Glutamatergic neuron (in vitro differentiated cells): ENCODE measurements around the gene DIABLO. TPM values are rescaled to one million over a fixed set of nuclear protein-coding genes. Genes with fewer than 3 reads are reported as not detected.

Experiments
- DNase-seq: peaks from one replicate; pipeline ENCODE4 v3.0.0; 2022
- H3K27ac Mint-ChIP-seq: one replicate; pipeline ENCODE4 v1.8.0; 2020; ENCODE audit warnings: mild to moderate bottlenecking, mixed read lengths, inconsistent platforms; ENCODE audit not compliant: unreplicated experiment
- H3K27me3 Mint-ChIP-seq: one replicate; pipeline ENCODE4 v1.8.0; 2020; ENCODE audit warnings: mild to moderate bottlenecking, moderate library complexity, mixed read lengths, inconsistent platforms; ENCODE audit not compliant: unreplicated experiment
- H3K36me3 Mint-ChIP-seq: one replicate; pipeline ENCODE4 v1.8.0; 2020; ENCODE audit warnings: mild to moderate bottlenecking, mixed read lengths, inconsistent platforms; ENCODE audit not compliant: unreplicated experiment
- H3K4me1 Mint-ChIP-seq: one replicate; pipeline ENCODE4 v1.8.0; 2020; ENCODE audit warnings: mild to moderate bottlenecking, low read depth, mixed read lengths, inconsistent platforms; ENCODE audit not compliant: unreplicated experiment
- H3K4me3 Mint-ChIP-seq: one replicate; pipeline ENCODE4 v1.8.0; 2020; ENCODE audit warnings: mild to moderate bottlenecking, mixed read lengths, inconsistent platforms; ENCODE audit not compliant: unreplicated experiment
- H3K9me3 Mint-ChIP-seq: one replicate; pipeline ENCODE4 v1.8.0; 2020; ENCODE audit warnings: mild to moderate bottlenecking, moderate library complexity, mixed read lengths, inconsistent platforms; ENCODE audit not compliant: unreplicated experiment
- CTCF ChIP-seq: fragments of 200-600 bp; sonication (generic); IDR thresholded peaks from one replicate; pipeline ENCODE4 v1.5.0; 2021; ENCODE audit not compliant: partially characterized antibody, unreplicated experiment
- total RNA-seq: library from RNA; stranded (reverse); fragmentation: NEBNext Ultra II Directional; extraction: Animal tissue kit (Norgen Biotek cat#: 25700); gene quantifications from one replicate; pipeline ENCODE4 v1.2.1, GENCODE V29; 2021; ENCODE audit not compliant: unreplicated experiment

DIABLO gene
- total RNA-seq, 1 donor from 2014 or later, result 68.7 TPM

GRCh38 chr12:122160761-122161160 lies 65.1 kb downstream of the DIABLO start:
- TF ChIP-seq CTCF, result no peak
- H3K27ac Mint-ChIP-seq, result no peak overlapping the region
- no peaks in the 10 kb centered on the region for H3K36me3 Mint-ChIP-seq
- no peak for DNase-seq
- H3K9me3 Mint-ChIP-seq, result peaks cover 1% of the 10 kb centered on the region
- no peaks in the 10 kb centered on the region for H3K4me1 Mint-ChIP-seq
- no peak overlapping the region for H3K4me3 Mint-ChIP-seq
- H3K27me3 Mint-ChIP-seq, result peaks cover 1% of the 10 kb centered on the region

GRCh38 chr12:122159882-122160281 lies 66.0 kb downstream of the DIABLO start:
- Mint-ChIP-seq H3K4me3 (no peak overlapping the region), H3K9me3 (peaks cover 2% of the 10 kb centered on the region), H3K27me3 (peaks cover 1% of the 10 kb centered on the region), H3K27ac (no peak overlapping the region), H3K36me3 (no peaks in the 10 kb centered on the region), H3K4me1 (no peaks in the 10 kb centered on the region)
- DNase-seq, result no peak
- TF ChIP-seq CTCF, result no peak

- no peaks in the 10 kb centered on the region for H3K4me1 Mint-ChIP-seq
- peaks cover 5% of the 10 kb centered on the region for H3K9me3 Mint-ChIP-seq
- no peaks in the 10 kb centered on the region for H3K36me3 Mint-ChIP-seq
- no peak overlapping the region for H3K4me3 Mint-ChIP-seq
- peaks cover 3% of the 10 kb centered on the region for H3K27me3 Mint-ChIP-seq
- no peak overlapping the region for H3K27ac Mint-ChIP-seq
- no peak for TF ChIP-seq CTCF
- DNase-seq, result no peak
Observed at GRCh38 chr12:122158700-122159285, 67.1 kb downstream of the DIABLO start.

Other genes starting within 250 kb of the DIABLO start
- gene BCL7A, start 204.2 kb downstream of the DIABLO start, total RNA-seq, result 148 TPM
- 120 TPM for gene MLXIP, start 147.3 kb downstream of the DIABLO start, total RNA-seq
- gene IL31, start 51.8 kb downstream of the DIABLO start, total RNA-seq, result not detected
- gene LRRC43, start 42.9 kb downstream of the DIABLO start, total RNA-seq, result 4.3 TPM
- 1.8 TPM for gene B3GNT4, start 22.3 kb downstream of the DIABLO start, total RNA-seq
- gene VPS33A, start 40.4 kb upstream of the DIABLO start, total RNA-seq, result 49.2 TPM
- gene CLIP1, start 196.6 kb upstream of the DIABLO start, total RNA-seq, result 65.7 TPM